ENCODE measurements around the gene NRBF2.
"Not testable (repeated sequence)": the region's sequence is repeated elsewhere in the genome, so short reads cannot be mapped to it uniquely, and the experiment has no call there.

NRBF2 gene

GRCh38 chr10:63119041-63119440 lies 14.1 kb upstream of the NRBF2 start:
- no peak for DNase-seq (ENCODE audit: low read depth in 2 of 2)

GRCh38 chr10:63120554-63120953 lies 12.6 kb upstream of the NRBF2 start:
- no peak for DNase-seq (ENCODE audit: low read depth in 2 of 2)

- no peak for DNase-seq (ENCODE audit: low read depth in 2 of 2)
Measured at GRCh38 chr10:63123727-63124362, 9.3 kb upstream of the NRBF2 start.

- DNase-seq (ENCODE audit: low read depth in 2 of 2) = no peak
Measured at GRCh38 chr10:63125459-63125858, 7.7 kb upstream of the NRBF2 start.

- DNase-seq (ENCODE audit: low read depth in 2 of 2) = no peak
Measured at GRCh38 chr10:63128443-63128842, 4.7 kb upstream of the NRBF2 start.

- no peak for DNase-seq (ENCODE audit: low read depth in 2 of 2)
Measured at GRCh38 chr10:63129888-63130287, 3.2 kb upstream of the NRBF2 start.

GRCh38 chr10:63132651-63133055 lies 475 bp upstream of the NRBF2 start:
- DNase-seq (ENCODE audit: low read depth in 2 of 2) = no peak

GRCh38 chr10:63133821-63134557 lies 861 bp downstream of the NRBF2 start:
- DNase-seq (ENCODE audit: low read depth in 2 of 2) = no peak

- no peak for DNase-seq (ENCODE audit: low read depth in 2 of 2)
Measured at GRCh38 chr10:63137306-63137705, 4.2 kb downstream of the NRBF2 start.

- no peak for DNase-seq (ENCODE audit: low read depth in 2 of 2)
Measured at GRCh38 chr10:63140077-63140476, 6.9 kb downstream of the NRBF2 start.

GRCh38 chr10:63142136-63142535 lies 9.0 kb downstream of the NRBF2 start:
- no peak for DNase-seq (ENCODE audit: low read depth in 2 of 2)

- DNase-seq (ENCODE audit: low read depth in 2 of 2) = no peak
Measured at GRCh38 chr10:63143987-63144386, 10.9 kb downstream of the NRBF2 start.

- DNase-seq (ENCODE audit: low read depth in 2 of 2) = no peak
Measured at GRCh38 chr10:63145782-63146181, 12.7 kb downstream of the NRBF2 start.

GRCh38 chr10:63146503-63146902 lies 13.4 kb downstream of the NRBF2 start:
- no peak for DNase-seq (ENCODE audit: low read depth in 2 of 2)

- no peak for DNase-seq (ENCODE audit: low read depth in 2 of 2)
Measured at GRCh38 chr10:63150745-63151144, 17.6 kb downstream of the NRBF2 start.

GRCh38 chr10:63153868-63154545 lies 20.9 kb downstream of the NRBF2 start:
- not testable (repeated sequence) for DNase-seq (ENCODE audit: low read depth in 2 of 2)

- DNase-seq (ENCODE audit: low read depth in 2 of 2) = no peak
Measured at GRCh38 chr10:63154546-63155387, 21.6 kb downstream of the NRBF2 start.

GRCh38 chr10:63155388-63156020 lies 22.4 kb downstream of the NRBF2 start:
- DNase-seq (ENCODE audit: low read depth in 2 of 2) = no peak

- DNase-seq (ENCODE audit: low read depth in 2 of 2) = no peak
Measured at GRCh38 chr10:63156236-63156635, 23.1 kb downstream of the NRBF2 start.

- DNase-seq (ENCODE audit: low read depth in 2 of 2) = peak; percentile 9 to 18
Measured at GRCh38 chr10:63157845-63158624, 24.9 kb downstream of the NRBF2 start.

GRCh38 chr10:63161592-63161991 lies 28.5 kb downstream of the NRBF2 start:
- no peak for DNase-seq (ENCODE audit: low read depth in 2 of 2)

All from stimulated activated CD8-positive, alpha-beta memory T cell treated with anti-CD3 and anti-CD28 coated beads, Interleukin-2, amount 100 ng/mL, for 1 hour (primary cell).